Mammary epithelial cell (primary cell): Measurements from ENCODE around the gene TMEM218.

Experiments
- CTCF ChIP-seq, 2 donors: IDR thresholded peaks in 1 of 2; conservative IDR thresholded peaks in 1 of 2; 2 replicates each; pipeline ENCODE4 v1.5.1; 2011 to 2012; ENCODE audit warnings: inconsistent platforms in 2 of 2, low read length in 2 of 2, mild to moderate bottlenecking in 2 of 2, control low read depth in 1 of 2, low read depth in 1 of 2; ENCODE audit not compliant: insufficient read depth in 1 of 2; ENCODE audit errors: extremely low read depth in 1 of 2
- EZH2 ChIP-seq: IDR thresholded peaks from 2 replicates; pipeline ENCODE4 v1.6.1; 2012; ENCODE audit warnings: low read length, inconsistent platforms, borderline replicate concordance

GRCh38 chr11:125157953-125158680, 46.7 kb upstream of the TMEM218 start:
- no peak for TF ChIP-seq CTCF (conservative IDR thresholded peaks at IDR 0.05 in 1 of 2, IDR thresholded peaks at IDR 0.05 in 1 of 2; ENCODE audit: extremely low read depth in 1 of 2, insufficient read depth in 1 of 2, low read depth in 1 of 2, low read length in 2 of 2)
- TF ChIP-seq EZH2, result no peak
